GM10266 (cell line): Measurements from ENCODE around the gene C1orf174.

ENCODE experiments used
- DNase-seq: peaks from one replicate; pipeline ENCODE4 v3.0.0; 2012; ENCODE audit errors: extremely low spot score
- CTCF ChIP-seq: IDR thresholded peaks from 2 replicates; pipeline ENCODE4 v1.5.1; 2012; ENCODE audit warnings: mild to moderate bottlenecking, low read depth; ENCODE audit not compliant: control insufficient read depth, insufficient read depth; ENCODE audit errors: missing control alignments

Gene C1orf174

GRCh38 chr1:3874736-3875135 lies 25.3 kb downstream of the C1orf174 start:
- no peak for TF ChIP-seq CTCF

DNA sequence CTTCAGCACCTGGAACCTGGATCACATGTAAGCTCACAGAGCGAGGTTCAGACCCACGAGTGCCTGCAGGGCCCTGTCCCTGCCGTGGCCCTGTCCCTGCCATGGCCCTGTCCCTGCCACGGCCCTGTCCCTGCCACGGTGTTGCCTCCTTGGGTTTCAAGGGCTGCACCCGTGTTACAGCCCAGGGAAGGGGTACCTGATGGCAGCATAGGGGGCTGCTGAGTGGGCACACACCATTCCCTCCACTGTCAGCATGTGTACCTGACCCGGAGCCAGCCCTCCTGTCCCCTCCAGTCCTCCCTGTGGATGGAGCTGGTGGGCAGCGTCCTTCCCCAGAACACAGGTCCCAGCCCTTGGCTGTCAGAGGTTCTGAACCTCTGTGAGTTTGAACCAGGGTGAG lies 27.5 kb downstream of the C1orf174 start:
- TF ChIP-seq CTCF: no peak
- DNase-seq: no peak

More at GRCh38 chr1:3874736-3875135, 25.3 kb downstream of the C1orf174 start:
- no peak for DNase-seq

- no peak for TF ChIP-seq CTCF
- no peak for DNase-seq
Observed at GRCh38 chr1:3871451-3871805, 28.6 kb downstream of the C1orf174 start.

DNA sequence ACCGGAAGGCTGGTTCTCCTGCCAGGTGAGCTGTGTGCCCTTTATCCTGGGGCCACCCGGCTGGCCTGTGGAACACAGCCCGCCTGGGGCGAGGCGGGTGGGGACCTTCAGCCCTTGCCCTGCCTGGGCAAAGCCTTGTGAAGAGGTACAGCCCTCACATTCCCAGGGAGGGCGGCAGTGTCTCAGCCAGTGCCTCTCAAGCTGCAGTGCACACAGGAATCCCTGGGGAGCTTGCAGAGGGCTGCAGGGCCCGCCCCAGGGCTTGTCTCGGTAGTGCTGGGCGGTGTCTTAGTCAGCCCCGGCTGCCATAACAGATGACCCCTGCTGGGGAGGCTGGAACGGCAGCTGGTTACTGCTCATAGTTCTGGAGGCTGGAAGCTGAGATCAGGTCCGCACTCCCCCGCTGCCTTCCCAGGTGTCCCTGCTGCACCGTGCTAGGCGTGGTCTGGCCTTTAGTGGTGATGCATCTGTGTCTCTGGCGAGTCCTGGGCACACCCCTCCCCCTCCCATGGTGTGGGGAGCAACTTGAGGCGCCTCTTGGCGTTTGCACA lies 30.2 kb downstream of the C1orf174 start:
- no peak for TF ChIP-seq CTCF

GRCh38 chr1:3868464-3869006 lies 31.5 kb downstream of the C1orf174 start:
- no peak for DNase-seq
- no peak for TF ChIP-seq CTCF

More for the DNA sequence above, 30.2 kb downstream of the C1orf174 start:
- DNase-seq: no peak

GRCh38 chr1:3865606-3866160 lies 34.4 kb downstream of the C1orf174 start:
- no peak for TF ChIP-seq CTCF
- DNase-seq: no peak

DNA sequence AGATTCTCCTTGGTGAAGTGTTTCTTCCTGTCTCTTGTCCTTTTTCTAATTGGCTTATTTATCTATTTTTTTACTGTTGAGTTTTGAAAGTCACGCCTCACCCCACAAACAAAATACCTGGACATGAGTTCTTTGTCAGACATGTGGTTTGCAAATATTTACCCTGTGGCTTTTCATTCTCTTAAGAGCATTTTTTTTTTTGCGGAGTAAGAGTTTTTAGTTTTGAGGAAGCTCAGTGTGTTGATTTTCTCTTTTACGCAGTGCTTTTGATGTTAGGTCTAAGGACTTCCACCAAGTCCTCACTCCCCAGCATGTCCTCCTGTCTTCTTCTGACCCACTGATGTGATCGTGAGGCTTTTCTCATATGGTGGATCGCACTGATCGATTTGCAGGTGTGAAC lies 35.2 kb downstream of the C1orf174 start:
- DNase-seq: no peak
- no peak for TF ChIP-seq CTCF
